OCI-LY7 (cell line): Measurements from ENCODE around the gene GRM4.

Experiments
- EZH2phosphoT487 ChIP-seq: fragments of 200-600 bp; sonication (generic); IDR thresholded peaks from 2 replicates; pipeline ENCODE4 v1.6.1; 2018; ENCODE audit warnings: low read depth, borderline replicate concordance, mild to moderate bottlenecking, mixed run types, antibody characterized with exemption, low read length, moderate library complexity, mixed read lengths
- TF ChIP-seq, protein P1 (sequence below): fragments of 200-600 bp; sonication (generic); conservative IDR thresholded peaks from 2 replicates; pipeline ENCODE4 v1.5.1; 2014; ENCODE audit warnings: mild to moderate bottlenecking, antibody characterized with exemption, low read length, moderate library complexity, mixed read lengths

- TF ChIP-seq, protein P1, sequence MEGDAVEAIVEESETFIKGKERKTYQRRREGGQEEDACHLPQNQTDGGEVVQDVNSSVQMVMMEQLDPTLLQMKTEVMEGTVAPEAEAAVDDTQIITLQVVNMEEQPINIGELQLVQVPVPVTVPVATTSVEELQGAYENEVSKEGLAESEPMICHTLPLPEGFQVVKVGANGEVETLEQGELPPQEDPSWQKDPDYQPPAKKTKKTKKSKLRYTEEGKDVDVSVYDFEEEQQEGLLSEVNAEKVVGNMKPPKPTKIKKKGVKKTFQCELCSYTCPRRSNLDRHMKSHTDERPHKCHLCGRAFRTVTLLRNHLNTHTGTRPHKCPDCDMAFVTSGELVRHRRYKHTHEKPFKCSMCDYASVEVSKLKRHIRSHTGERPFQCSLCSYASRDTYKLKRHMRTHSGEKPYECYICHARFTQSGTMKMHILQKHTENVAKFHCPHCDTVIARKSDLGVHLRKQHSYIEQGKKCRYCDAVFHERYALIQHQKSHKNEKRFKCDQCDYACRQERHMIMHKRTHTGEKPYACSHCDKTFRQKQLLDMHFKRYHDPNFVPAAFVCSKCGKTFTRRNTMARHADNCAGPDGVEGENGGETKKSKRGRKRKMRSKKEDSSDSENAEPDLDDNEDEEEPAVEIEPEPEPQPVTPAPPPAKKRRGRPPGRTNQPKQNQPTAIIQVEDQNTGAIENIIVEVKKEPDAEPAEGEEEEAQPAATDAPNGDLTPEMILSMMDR, result no peak
- no peak for TF ChIP-seq EZH2phosphoT487
Measured at GRCh38 chr6:33974471-33974870, 171.4 kb downstream of the GRM4 start.
